GM06990 (cell line): ENCODE data around the gene ACSL1.

Source experiments
- DNase-seq: peaks from one replicate; pipeline ENCODE4 v3.0.0-alpha.2; 2011; ENCODE audit not compliant: insufficient read length; ENCODE audit errors: extremely low read depth
- H3K27me3 ChIP-seq: replicated peaks from 2 replicates; pipeline ENCODE4 v1.6.0; 2011; ENCODE audit warnings: low read length; ENCODE audit not compliant: control insufficient read depth, insufficient read depth
- H3K36me3 ChIP-seq: 2 replicates; pipeline ENCODE4 v1.5.1; 2011; ENCODE audit warnings: low read length; ENCODE audit not compliant: control insufficient read depth, insufficient read depth
- H3K4me3 ChIP-seq: replicated peaks from 2 replicates; pipeline ENCODE4 v1.5.1; 2011; ENCODE audit warnings: low read depth, mild to moderate bottlenecking, control low read depth, low read length
- TF ChIP-seq, protein P1 (sequence below): IDR thresholded peaks from 2 replicates; pipeline ENCODE4 v1.5.1; 2011; ENCODE audit warnings: low read length, control low read depth, mild to moderate bottlenecking, inconsistent platforms; ENCODE audit not compliant: insufficient read depth, poor library complexity, severe bottlenecking

The ACSL1 gene

GRCh38 chr4:184751585-184751956, 74.2 kb downstream of the ACSL1 start:
- DNase-seq: no peak
- no peaks in the 10 kb centered on the region for H3K27me3 ChIP-seq
- TF ChIP-seq, protein P1, sequence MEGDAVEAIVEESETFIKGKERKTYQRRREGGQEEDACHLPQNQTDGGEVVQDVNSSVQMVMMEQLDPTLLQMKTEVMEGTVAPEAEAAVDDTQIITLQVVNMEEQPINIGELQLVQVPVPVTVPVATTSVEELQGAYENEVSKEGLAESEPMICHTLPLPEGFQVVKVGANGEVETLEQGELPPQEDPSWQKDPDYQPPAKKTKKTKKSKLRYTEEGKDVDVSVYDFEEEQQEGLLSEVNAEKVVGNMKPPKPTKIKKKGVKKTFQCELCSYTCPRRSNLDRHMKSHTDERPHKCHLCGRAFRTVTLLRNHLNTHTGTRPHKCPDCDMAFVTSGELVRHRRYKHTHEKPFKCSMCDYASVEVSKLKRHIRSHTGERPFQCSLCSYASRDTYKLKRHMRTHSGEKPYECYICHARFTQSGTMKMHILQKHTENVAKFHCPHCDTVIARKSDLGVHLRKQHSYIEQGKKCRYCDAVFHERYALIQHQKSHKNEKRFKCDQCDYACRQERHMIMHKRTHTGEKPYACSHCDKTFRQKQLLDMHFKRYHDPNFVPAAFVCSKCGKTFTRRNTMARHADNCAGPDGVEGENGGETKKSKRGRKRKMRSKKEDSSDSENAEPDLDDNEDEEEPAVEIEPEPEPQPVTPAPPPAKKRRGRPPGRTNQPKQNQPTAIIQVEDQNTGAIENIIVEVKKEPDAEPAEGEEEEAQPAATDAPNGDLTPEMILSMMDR: no peak
- H3K4me3 ChIP-seq: no peak overlapping the region
- peaks cover 6% of the 10 kb centered on the region for H3K36me3 ChIP-seq

DNA sequence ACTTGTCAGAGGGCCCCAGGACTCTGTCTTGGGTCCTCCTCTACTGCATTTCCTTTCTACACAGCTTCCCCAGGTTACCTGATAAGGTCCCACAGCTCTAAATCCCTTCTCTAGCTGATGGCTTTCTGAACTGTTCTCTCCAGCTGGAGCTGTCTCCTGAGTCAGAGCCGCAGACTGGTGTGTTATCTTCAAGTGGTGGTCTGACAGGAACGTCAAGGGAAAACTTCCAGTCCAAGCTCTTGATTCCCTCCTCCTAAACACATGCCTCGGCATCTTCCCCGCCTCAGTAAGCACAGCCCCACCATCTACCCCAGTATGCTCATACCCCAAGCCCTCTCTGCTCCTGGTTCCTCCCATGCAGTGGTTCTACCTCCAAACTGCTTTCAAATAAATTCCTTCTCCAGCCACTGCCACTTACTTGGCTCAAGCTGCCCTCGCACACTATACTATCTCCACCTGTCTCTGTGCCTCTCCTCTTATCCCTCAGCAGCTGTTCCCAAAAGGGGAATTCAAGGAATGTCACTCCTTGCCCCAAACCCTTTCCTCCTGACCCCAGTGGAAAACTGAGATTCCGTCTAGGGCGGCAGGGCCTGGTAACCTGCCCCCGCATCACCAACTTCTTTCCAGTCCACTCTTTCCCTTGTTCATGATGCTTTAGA, 74.7 kb downstream of the ACSL1 start:
- no peaks in the 10 kb centered on the region for H3K27me3 ChIP-seq
- peaks cover 6% of the 10 kb centered on the region for H3K36me3 ChIP-seq
- TF ChIP-seq, protein P1: no peak
- no peak for DNase-seq
- no peak overlapping the region for H3K4me3 ChIP-seq

GRCh38 chr4:184748251-184748652, 77.5 kb downstream of the ACSL1 start:
- DNase-seq: no peak
- Histone ChIP-seq H3K36me3 (no peaks in the 10 kb centered on the region; the same call in 1 of the 2 replicates), H3K27me3 (no peaks in the 10 kb centered on the region), H3K4me3 (no peak overlapping the region)
- TF ChIP-seq, protein P1: no peak

GRCh38 chr4:184747034-184747830, 78.5 kb downstream of the ACSL1 start:
- TF ChIP-seq, protein P1: no peak
- H3K36me3 ChIP-seq: no peaks in the 10 kb centered on the region
- H3K4me3 ChIP-seq: no peak overlapping the region
- H3K27me3 ChIP-seq: no peaks in the 10 kb centered on the region
- no peak for DNase-seq

- H3K4me3 ChIP-seq: no peak overlapping the region
- no peaks in the 10 kb centered on the region for H3K36me3 ChIP-seq
- no peak for DNase-seq
- TF ChIP-seq, protein P1: peak; percentile 82
- no peaks in the 10 kb centered on the region for H3K27me3 ChIP-seq
Measured at GRCh38 chr4:184745831-184746795, 79.7 kb downstream of the ACSL1 start.
